Kidney tubule cell (primary cell): ENCODE measurements around the gene DHX29.

Experiments
- DNase-seq: peaks from one replicate; pipeline ENCODE4 v3.0.0-alpha.2; 2018; ENCODE audit warnings: low spot score

DHX29 gene

DNA sequence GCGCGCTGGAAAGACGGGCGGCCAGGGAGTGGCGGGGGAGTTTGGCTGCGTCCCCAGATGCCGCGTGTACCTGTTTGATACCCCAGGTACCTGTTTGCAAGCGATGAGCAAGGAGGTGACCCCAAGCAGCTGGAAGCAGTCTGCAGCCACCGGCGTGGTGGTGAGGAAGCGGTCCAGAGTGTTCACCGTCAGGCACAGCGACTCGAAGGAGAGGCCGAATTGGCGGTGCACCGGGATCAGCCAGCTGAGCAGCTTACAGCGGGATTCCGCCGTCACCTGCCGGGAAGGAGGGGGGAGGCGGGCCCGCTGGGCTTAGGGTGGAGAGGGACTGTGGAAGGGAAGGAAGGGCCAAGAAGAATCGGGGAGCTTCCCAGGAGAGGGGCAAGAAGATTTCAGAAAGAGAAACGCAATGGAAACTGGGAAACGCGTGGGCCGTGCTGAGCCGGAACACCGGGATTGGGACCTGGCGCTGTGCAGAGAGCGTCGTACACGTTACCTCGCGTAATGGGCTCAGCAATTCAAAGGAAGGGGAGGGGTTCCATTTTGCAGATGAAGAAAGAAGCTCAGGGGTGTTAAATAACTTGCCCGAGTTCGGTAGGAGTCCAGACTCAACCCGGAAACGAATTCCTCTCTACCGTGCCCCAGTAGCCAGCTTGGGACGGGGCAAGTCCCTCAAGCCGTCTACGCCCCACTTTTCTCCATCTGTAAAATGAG lies 75.1 kb downstream of the DHX29 start:
- DNase-seq = peak; percentile 73

GRCh38 chr5:55231919-55232270 lies 75.6 kb downstream of the DHX29 start:
- no peak for DNase-seq

DNA sequence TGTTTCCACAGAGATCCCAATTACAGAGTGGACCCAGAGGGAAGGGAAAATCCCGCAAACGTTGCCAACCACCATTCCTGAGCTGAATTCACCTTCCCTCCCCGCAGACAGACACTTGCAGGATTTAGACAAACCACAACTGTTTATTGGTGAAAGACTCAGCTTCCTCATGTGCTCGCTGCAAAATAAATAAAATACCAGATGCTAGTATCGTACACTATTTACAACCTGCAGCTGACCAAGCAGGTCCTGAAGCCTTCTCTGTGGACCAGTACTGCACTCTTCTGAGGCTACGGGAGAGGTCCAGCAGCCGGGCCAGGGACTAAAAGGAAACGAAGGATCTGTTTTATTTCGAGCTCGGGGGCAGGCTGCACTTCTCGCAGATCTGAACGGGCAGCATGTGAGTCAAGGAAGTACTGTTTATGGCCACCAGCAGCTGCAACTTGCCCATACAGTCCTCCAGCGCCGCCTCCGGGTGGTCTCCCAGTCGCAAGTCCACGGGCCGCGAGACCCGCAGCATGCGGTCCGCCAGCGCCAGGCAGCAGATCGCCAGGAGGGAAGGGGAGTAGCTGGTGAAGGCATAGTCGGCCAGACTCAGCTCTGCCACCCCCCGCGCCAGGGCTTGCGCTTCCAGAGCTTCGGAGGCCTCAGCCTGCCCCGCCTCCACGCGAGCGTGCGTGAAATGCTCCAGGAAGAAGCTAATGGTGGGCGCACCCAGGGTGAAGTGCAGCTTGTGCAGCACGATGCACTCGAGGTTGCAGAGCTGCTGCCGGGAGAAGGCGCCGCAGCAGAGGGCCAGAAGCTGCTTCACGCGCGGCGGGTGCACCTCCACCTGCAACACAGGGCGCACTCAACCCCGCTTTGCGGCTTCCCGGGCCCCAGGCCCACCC lies 76.2 kb downstream of the DHX29 start:
- DNase-seq = peak; percentile 29

GRCh38 chr5:55230086-55230629 lies 77.3 kb downstream of the DHX29 start:
- DNase-seq = no peak

- no peak for DNase-seq
Observed at GRCh38 chr5:55227664-55228430, 79.6 kb downstream of the DHX29 start.

DNA sequence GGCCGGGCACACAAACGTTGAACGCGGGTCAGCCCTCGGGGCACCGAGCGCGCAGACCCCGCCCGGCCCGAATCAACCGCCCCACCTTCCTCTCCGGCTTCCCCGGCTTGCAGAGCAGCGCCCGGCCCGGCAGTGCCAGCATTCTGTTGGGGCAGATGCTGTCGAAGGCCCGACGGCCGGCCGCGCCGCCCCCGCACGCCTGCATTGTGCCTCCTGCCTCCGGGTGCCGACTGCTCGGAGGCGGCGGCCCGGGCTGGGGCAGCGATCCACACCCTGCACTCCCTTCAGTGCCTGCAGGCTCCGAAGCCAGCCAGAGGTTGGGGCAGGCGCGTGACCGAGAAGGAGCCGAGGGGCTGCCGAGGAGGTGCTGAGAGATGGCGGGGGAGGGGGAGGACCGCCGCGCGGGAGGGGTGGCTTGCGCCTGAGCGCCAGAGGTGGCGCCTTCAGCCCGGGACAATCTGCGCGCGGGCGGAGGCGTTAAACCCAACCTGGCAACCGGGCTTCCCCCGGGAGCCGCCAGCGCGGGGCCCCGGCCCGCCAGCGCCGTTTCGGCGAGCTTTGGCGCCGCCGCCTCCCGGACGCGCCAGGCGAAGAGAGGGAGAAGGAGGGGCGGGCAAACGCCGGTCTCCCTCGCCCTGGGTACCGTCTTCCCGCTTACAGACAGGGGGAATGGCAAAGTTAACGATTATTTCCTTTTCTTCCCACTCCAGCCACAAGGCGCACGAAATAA lies 80.4 kb downstream of the DHX29 start, which contains the start of gene MCIDAS:
Gene MCIDAS, minus strand, starts transcription at position 382 of the 730 bp plus-strand sequence. Its CDS starts 177 bp downstream, at position 205.
- DNase-seq = peak; percentile 70

DNA sequence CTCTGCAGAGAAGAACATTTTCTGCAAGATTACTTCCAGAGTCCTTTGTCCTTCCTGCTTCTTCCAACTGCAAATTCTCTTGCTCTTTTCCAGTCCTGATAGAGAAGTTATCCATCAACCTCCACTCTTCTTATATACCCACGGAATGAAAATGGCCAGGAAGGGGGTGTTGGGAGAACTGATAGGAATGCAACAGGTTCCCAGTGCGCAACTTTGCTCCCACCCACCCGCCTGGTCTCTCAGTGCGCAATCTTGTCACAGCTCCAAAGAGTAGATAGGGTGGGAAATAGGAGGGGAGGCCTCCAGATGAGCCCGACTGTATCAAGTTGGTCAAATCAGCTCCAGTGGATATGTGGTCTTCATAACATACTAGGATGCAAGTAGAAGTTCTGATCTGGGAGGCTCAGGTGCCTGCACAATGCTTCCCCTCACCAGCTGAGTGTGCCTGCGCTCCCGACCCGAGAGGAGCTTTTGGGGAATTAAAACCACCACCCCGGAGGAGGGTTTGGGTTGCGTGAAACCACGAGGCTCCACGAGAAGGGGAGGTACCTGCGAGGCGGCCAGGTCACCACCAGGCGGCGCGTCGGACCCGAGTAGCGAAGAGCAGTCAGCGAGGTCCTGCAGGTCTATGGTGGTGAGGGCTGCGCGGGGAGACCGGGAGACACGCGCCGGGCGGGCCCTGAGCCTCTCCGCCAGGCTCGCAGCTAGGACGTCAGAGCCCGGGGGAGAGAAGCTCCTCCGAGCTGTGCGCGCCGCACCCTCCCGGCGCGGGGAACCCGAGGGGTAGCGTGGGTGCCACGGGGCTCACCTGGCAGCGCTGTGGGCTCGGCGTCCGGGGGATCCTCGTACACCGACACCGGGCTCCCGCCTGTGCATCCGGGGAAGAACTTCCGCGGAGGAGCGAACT lies 81.2 kb downstream of the DHX29 start:
- DNase-seq = peak; percentile 76

- no peak for DNase-seq
Observed at GRCh38 chr5:55225346-55225745, 82.1 kb downstream of the DHX29 start.

- no peak for DNase-seq
Observed at GRCh38 chr5:55223812-55224240, 83.7 kb downstream of the DHX29 start.

- no peak for DNase-seq
Observed at GRCh38 chr5:55222985-55223811, 84.3 kb downstream of the DHX29 start.

GRCh38 chr5:55222092-55222984 lies 85.2 kb downstream of the DHX29 start:
- DNase-seq = no peak

GRCh38 chr5:55220433-55221185 lies 86.9 kb downstream of the DHX29 start:
- peak; percentile 41 for DNase-seq

DNA sequence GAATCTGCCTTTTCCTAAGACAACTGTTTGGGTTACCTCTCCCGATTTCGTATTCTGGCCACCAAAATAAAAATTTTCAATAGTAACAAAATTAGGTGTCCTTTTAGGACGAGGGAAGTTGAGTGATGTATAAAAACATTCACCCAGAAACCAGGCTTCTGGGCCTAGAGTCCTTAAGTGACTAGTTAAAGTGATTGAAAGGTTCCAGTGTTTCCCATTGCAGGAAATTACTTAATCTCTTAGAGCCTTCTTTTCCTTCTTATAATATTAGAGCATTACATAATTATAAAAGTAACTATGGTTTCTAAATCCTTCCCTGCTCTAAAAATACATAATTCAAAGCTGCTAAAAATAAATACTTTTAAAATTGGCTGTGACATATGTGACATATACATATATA lies 87.7 kb downstream of the DHX29 start:
- DNase-seq = no peak

GRCh38 chr5:55218967-55219366 lies 88.5 kb downstream of the DHX29 start:
- peak; percentile 63 for DNase-seq

GRCh38 chr5:55211184-55211874 lies 96.2 kb downstream of the DHX29 start:
- no peak for DNase-seq
